Measurements from ENCODE around the gene TMCC2.

DNA sequence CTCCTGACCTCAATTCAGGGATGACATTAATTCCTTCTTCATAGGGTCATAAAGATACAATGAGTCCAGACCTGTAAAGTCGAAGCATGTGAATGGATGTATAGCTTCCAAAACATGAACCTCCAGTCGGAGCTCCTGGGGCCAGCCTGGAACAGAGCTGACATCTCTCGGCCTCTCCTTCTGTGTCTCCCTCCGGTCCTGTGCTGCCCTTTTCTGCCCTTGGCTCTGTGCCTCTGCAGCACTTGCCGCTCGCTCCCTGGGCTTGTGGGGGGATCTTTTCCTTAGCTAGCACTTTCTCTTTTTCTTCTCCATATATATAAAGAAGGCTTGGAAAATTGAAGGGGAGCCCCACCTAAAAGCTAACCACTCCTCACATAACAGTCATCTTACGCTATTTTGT is 42.5 kb downstream of the TMCC2 start:
- TF ChIP-seq CTCF (IDR thresholded peaks at IDR 0.05) (no peak), POLR2A (IDR thresholded peaks at IDR 0.05) (no peak)

Data from uterus (tissue), 2 donors.